HG03039 (cell line): ENCODE data around the gene HSBP1L1.
A peak's percentile ranks its signal among the peaks of the same experiment; 100 is the strongest.

ENCODE experiments used
- ATAC-seq: cut with Tn5 transposase; IDR thresholded peaks from one replicate; pipeline ENCODE4 v1.9.1; 2021; ENCODE audit warnings: mild to moderate bottlenecking, moderate library complexity; ENCODE audit not compliant: unreplicated experiment

Gene HSBP1L1

DNA sequence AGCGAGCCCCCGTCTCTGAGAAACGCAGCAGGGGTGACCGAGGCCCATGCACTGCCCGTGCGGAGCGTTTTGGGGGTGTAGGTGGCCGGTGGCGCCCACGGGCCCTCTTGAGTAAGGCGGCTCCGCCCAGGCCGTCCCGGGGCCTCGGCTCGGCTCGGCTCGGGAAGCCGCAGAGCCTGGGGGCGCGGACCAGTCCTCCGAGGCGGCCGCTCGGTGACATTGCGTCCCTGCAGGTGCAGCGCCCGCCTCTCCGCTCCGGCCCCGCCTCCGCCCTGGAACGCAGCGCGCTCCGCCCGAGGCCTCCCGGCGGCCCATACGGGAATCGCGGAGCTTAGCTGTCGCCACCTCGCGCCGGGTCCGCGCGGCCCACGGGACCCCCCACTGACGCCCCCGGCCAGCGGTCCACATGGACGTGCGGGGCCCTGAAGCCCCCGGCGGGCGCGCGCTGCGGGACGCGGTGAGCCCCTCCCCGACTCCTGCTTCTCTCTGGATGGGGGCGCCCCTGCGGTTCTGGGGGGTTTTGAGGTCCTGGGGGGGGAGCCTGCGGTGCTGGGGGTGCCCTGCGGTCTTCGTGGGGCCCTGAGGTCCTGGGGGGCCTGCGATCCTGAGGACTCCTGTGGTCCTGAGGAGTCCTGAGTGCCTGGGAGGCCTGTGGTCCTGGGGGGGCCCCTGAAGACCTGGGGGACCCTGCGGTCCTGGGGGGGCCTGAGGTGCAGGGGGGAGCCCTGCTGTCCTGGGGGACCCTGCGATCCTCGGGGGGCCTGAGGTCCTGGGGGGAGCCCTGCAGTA, at the start of gene HSBP1L1:
Gene HSBP1L1, plus strand, starts transcription at position 314 of the 789 bp plus-strand sequence. Its CDS starts 93 bp downstream, at position 407.
- peak; percentile 58 for ATAC-seq

DNA sequence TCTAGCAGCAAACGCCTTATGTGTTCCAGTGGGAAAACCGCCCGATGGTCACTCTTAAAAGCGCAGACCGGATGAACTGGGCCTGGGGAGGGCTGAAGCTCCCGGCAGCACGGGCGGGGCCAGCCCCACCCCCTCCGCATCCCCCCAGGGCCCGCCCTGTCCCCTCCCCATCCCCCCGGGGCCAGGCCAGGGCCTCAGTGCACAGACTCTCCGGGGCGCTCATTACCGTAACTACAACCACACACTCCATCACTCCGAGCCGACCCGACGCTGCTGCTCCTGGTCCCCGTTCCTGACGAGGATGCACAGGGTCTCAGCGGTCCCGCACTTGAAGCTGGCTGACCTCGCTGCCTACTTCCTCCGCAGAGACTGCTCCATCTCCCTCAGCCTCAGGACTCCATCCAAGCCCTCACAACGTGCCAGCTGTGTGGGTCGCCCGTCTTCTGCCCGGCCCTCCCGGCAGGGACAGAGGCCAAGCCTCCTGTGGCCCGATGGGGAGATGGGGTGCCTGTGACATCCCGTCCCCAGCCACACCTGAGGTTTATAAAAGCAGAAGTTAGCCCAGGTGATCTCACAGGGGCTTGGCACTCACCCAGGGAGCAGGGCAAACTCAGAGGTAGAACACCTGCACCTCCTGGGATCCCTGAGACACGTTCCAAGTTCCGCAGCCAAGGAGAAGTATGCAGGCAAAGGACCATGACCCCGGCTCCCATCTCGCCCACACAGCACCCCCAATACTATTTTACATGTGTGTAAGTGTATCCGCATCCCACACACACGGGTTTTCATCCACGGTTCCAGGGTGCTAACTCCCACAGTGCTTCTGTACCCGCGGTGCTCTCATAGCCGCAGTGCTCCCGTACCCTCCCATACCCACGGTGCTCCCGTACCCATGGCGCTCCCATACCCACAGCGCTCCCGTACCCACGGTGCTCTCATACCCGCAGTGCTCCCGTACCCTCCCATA, 49.0 kb upstream of the HSBP1L1 start:
- ATAC-seq: no peak

DNA sequence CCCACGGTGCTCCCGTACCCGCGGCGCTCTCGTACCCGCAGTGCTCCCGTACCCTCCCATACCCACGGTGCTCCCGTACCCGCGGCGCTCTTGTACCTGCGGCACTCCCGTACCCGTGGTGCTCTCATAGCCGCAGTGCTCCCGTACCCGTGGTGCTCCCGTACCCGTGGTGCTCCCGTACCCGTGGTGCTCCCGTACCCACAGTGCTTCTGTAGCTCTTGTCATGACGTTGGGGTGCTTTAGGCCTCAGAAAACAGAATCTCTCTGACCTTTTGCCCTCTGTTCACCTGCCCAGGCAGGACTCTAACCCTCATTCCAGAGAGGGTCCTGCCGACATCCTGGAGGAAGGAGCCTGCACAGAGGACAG, 48.3 kb upstream of the HSBP1L1 start:
- ATAC-seq: no peak

DNA sequence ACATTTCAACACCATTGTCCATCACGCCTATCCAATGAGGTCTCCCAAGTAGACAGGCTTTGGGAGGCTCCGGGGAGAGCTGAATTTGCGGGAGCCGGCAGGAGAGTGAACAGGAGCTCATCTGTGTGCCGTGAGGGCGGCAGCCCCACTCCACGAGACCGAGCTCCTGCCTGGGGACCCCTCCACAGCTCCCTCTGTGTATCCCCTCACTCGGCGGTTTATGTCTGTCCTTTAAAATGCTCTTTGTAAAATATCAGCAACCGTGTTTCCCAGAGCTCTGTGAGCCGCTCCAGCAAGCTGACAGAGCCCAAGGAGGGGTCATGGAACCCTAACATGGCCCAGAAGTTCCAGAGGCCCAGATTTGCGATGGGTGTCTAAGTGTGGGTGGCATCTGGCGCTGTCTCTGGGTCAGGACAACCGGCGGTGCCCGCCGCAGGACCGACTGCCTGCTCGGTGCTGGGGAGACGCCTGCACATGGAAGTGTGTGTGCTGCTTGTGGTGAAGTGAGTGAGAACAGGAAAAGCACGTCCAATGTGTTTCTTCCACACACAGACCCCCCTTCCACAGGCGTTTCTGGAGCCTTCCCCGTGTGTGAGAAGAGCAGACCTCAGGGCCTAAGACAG, 47.8 kb upstream of the HSBP1L1 start:
- no peak for ATAC-seq

DNA sequence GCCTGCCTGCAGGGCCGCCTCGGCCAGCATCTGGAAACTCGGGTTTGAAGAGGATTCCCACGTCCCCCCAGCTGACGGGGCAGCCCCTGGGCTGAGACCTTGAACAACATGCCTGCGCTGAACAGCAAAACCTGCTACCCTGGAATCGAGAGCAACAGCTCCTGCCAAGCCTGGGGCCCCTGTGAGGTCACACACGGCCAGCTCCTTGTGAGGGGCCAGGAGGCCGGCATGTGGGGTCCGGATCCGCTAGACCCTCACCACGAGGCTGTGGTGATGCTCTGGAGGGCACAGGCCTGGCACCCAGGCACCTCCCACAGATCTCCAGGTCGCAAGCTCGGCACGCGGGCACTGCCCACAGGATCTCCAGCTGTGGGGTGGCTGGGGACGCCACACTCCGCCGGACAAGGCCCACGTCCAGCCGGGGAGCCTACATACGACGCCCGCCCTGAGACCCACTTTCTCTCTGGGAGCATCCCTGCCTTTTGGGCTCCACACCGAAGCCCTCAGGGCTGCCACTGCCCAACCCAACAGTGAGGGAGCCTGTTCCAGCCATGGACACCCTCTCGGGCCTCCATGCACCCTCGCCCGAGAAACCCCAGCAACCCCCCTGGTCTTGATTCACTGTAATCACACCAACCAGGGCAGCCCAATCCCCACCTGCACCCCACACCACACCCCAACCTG, 47.1 kb upstream of the HSBP1L1 start:
- ATAC-seq: no peak

DNA sequence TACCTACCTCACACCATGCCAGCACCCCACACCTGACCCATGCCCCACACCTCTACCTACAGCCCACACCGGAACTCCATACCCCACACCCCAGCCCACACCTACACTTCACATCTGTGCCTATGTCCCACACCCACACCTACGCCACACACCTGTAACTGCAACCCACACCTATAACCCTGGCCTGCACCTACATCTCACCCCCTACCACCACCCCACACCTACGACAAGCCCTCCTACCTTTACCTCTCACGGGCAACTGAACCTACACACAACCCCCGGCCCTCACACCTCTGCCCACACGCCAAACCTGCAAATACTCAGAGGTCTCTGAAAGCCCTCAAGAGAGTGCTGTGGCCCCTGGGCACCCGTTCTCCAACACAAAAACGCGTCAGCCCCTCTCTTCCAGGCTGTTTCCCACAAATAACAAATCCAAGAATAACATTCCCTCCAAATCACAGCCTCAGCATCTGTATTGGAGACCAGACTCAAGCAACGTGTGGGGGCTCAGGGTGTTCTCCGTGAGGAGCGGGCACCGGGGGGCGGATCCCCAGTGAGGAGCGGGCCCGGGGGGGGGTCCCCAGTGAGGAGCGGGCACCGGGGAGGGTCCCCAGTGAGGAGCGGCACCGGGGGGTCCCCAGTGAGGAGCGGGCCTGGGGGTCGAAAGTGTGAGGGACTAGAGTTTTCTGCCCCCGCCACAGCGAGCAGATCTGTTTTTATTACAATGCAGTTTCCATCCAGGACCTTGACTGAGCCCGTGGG, 46.4 kb upstream of the HSBP1L1 start:
- ATAC-seq: no peak

DNA sequence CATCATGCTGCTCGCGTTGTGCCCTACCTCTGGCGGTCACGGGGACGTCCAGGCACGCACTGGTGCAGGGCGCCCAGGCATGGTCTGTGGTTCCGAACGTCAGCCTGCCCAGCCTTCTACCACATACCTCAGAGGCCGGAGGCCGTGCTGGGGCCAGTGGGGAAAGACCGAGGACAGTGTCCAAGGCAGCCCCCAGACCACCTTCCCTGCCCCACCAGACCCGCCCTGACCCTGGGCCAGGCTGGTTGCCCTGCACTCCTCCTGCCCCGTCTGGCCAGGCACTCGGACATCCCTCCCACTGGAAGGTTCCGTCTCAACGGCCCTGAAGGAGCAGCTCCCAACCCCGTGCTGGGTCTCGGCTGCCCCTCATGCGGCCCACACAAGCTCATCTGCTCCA, 45.8 kb upstream of the HSBP1L1 start:
- ATAC-seq: no peak

DNA sequence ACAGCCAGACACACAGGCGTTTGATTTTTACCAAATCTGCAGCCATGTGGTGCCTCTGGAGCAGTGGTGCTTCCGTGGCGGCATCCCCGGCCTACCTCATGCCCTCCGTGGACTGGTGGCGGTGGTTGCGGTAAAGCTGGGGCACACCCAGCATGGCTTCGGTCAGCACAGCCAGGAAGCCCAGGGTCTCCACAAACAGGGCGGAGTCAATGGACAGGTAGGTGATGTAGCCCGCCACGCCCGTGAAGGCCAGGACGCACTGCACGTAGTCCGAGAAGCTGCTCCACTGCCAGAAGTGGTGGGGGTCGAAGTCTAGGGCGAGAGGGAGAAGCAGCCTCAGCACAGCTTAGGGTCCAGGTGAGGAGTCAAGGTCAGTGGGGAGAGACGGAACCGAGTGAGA, 45.4 kb upstream of the HSBP1L1 start:
- no peak for ATAC-seq

DNA sequence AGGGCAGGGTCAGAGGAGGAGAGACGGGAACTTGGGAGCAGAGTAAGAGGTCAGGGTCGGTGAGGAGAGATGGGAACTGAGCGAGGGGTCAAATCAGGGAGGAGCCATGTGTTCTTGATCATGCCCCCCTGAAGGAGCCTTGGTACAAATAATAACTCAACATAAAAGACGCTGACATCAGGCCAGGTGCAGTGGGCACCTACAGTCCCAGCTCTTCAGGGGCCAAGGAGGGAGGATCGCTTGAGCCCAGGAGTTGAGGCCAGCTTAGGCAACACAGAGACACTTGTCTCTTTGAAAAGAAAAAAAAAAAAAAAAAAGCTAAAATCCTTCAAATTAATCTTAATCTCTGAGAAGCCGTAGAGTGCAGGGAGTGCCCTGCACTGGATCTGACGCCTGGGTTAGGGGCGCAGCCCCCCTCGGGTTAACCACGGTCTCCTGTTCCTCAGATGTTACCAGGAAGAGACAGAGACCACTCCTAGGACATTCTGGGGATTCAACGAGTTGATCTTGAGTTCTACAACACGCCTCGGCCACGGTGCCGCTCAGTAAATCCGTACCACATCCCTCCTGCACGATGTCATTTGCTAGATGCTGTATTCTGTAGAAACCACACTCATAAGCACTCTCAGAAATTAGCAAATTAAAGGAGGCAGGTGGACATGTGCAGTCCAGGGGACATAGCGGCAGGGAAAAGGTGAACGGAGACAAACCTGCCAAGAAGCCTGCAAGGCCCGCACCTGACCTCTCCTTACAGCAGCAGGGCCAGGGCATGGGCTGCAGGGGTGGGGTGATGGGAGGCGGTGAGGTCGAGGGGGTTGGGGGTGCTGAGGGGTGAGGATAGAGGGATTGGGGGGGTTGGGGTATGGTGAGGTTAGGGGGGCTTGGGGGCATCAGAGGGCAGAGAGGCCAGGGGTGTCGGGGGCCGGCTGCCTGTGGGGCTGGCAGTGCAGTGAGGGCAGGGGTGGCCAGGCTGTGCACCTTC, 42.2 kb upstream of the HSBP1L1 start:
- no peak for ATAC-seq

DNA sequence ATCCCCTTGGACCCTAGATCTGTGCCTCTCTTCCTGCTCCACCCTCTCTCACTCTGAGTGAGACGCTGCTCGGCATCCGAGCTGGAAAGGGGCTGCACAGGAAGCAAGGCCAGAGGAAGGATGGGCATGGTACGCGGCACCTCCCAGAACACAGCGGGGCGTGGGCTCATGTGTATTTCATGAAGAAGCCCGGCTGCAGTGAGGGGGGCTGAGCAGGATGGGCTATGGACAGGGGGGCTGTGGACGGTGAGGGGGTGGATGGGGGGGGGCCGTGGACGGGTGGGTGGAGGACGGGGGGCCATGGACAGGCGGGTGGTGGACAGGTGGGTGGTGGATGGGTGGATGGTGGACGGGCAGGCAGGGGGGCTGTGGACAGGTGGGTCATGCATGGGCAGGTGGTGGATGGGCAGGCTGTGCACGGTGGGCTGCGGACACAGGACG, 41.5 kb upstream of the HSBP1L1 start:
- ATAC-seq: no peak

DNA sequence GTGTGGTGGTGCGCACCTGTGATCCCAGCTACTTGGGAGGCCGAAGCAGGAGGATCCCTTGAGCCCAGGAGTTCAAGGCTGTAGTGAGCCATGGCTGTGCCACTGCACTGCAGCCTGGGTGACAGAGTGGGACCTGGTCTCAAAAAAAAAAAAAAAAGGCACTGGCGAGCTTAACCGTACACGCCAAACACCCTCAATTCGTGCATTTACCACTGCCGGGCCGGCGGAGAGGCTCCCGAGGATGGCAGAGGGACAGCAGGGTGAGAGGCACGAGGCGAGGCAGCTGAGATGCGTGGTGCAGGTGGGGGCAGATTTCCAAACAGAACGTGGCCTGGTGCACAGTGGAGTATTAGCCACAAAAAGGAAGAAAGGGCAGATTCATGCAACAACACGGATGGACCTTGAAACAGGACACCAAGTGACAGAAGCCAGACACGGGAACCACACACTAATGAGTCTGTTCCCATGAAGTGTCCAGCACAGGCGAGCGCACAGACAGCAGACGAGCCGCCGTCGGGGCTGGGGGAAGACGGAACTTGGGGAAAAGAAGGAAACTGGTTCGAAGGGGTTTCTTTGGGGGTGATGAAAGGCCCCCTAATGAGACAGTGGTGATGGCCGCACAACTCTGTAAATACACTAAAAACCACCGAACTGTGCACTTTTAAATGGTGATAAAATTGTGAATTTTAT, 40.4 kb upstream of the HSBP1L1 start:
- no peak for ATAC-seq

DNA sequence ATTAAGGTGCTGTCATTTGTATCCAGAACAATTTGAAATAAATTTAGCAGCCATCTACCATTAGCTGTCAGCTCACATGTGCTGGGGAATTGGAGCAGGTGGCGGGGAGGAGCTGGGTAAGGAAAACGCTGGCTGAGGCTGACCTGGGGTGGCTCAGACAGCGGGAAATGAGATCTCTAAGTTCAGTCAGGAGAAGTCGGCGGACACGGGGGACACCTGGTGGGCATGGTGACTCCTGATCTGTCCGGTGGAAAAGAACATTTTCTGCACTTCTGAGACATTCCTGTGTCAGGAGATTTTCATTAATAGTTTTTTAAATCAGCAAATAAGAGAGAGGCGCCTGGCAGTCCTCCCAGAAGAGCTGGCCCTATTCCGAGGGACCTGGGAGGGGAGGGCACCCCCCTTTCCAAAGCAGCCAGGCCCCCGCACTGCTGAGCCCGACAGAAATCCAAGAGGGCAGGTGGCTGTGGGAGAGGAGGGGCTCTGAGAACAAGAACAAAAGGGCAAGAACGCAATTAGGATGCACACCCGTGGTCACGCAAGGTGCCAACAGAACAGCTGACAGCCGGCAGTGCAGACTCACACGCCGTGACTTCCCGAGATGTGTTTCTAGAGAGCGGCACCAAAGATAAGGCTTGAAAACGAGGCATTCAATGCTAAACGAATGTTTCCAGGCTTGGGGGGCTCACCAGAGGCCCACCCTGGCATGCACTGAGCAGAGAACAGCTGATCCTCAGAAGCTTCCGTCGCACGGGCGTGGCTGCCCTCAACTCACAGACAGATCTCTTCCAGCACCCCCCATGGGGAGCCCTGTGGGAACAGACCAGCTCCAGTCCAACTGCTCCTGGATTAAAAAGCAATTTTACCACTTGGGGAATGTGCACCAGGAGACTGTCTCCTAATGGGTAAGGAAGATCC, 39.4 kb upstream of the HSBP1L1 start:
- ATAC-seq: no peak

DNA sequence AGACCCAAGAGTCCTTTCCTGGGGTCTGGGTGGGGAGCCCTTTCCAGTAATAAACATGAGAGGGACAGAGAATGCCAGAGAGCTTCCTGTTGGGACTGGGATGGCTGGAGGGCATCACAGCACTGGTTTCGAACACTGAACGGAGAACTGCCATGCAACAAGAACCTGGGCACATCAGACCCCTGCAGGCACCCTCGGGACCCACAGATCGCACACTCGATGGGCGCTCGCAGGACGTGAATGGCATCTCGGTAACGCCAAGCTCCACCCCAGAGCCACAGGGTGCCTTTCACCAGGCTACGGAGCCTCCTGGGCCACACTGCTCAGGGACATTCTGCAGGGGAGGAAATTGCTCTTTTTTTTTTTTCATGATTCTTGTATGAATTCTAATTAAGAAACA, 38.1 kb upstream of the HSBP1L1 start:
- no peak for ATAC-seq

DNA sequence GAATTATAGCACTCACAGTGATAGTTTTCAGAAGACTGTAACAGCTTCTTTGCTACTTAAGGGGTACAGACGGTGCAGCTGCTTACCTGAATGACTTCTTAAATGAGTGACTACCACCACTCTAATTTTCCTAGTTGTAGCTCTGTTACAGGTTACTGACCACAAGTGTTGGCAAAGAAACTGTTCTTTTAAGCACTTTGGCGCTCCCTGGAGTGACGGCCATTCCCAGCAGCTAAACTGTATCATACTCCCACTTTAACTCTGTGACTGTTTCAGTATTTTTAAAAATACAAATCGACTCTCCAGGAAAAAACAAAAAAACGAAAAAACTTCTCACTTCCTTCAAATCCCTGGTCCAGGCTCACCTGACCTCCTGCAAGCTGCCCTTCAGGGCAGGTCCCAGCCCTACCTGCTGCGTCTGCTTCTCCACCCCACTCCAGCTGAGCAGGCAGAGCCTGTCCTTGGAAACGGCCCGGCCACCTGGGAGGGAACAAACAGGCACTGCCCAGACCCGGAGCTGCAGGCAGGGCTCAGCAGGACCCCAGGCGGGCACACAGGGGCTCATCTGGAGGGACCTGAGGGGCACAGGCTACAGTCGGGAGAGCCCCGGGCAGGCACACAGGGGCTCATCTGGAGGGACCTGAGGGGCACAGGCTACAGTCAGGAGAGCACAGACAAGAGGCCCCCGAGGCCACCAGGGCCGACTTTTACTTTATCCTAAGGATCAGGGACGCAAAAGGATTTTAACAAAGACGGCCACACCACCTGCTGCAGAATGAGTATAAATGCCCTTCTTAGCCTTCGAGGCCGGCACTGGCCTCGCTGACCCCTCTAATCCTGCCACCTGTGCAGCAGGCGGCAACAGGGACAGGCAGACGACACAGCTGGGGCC, 37.5 kb upstream of the HSBP1L1 start:
- ATAC-seq: no peak

DNA sequence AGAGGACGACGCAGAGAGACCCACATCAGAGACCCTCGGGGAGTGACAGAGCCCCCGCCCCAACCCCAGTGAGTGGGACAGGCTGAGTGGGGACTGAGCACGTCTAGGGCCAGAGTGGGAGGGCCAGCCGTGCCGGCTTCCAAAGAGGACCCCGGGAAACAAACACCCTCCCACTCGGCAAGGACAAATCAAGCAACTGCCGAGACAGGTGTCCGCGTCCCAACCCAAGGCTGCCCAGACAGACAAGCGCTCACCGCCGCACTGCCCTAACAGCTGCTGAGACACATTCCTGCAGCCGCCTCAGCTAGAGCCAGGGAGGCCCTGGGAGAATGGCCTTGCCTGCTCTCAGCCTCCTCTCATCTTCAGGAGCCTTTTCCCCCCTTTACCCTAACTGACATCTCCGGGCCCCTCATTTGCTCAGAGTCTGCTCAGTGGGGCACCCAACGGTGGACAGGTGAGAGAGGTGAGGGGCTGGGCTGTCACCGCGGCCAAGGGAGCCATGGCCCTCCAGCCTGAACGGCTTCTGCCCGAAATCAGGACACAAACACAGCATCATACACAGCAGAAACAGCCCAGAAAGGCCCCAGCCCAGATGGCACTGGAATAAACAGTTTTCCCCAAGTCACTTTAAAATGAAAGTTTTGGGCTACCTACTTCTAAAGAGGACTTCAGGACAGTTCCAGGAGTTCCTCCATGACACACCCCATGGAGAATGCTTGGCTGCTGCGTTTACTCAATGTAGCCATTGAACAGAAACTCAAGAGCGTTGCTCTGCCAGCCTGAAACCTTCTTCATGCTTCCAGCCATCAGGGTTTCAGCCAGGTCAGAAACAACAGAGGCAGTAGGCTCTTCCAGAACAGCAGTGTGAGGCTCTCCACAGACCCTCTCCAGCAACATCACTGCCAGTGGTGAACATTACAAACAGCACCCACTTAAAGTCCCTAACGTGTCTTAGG, 36.6 kb upstream of the HSBP1L1 start:
- ATAC-seq: no peak
